ENCODE results near the gene SH3RF1.

Gene SH3RF1

GRCh38 chr4:169052594-169052945 is 218.2 kb downstream of the SH3RF1 start:
- H3K4me3 ChIP-seq (ENCODE audit: low read length in 2 of 2), result no peak overlapping the region
- no peak overlapping the region for H3K27ac ChIP-seq (ENCODE audit: low read depth in 2 of 2, low read length in 2 of 2)
- no peaks in the 10 kb centered on the region for H3K9me3 ChIP-seq (ENCODE audit: control insufficient read depth in 2 of 2, low read length in 2 of 2)
- H3K9ac ChIP-seq (ENCODE audit: low read depth in 1 of 2, low read length in 2 of 2), result no peak overlapping the region
- H3K27me3 ChIP-seq (ENCODE audit: control insufficient read depth in 2 of 2, insufficient read depth in 2 of 2, low read length in 2 of 2), result no peaks in the 10 kb centered on the region
- peaks cover 0 to 4% of the 10 kb centered on the region in 2 donors for H3K4me1 ChIP-seq (ENCODE audit: control insufficient read depth in 2 of 2, insufficient read depth in 2 of 2, low read length in 2 of 2)
- H3K36me3 ChIP-seq (ENCODE audit: control insufficient read depth in 2 of 2, insufficient read depth in 2 of 2, low read length in 2 of 2), result no peaks in the 10 kb centered on the region

GRCh38 chr4:169051761-169052593 is 218.8 kb downstream of the SH3RF1 start:
- Histone ChIP-seq H3K36me3 (ENCODE audit: control insufficient read depth in 2 of 2, insufficient read depth in 2 of 2, low read length in 2 of 2) (no peaks in the 10 kb centered on the region), H3K4me1 (ENCODE audit: control insufficient read depth in 2 of 2, insufficient read depth in 2 of 2, low read length in 2 of 2) (peaks cover 0 to 4% of the 10 kb centered on the region in 2 donors), H3K27ac (ENCODE audit: low read depth in 2 of 2, low read length in 2 of 2) (no peak overlapping the region), H3K27me3 (ENCODE audit: control insufficient read depth in 2 of 2, insufficient read depth in 2 of 2, low read length in 2 of 2) (no peaks in the 10 kb centered on the region), H3K9ac (ENCODE audit: low read depth in 1 of 2, low read length in 2 of 2) (no peak overlapping the region), H3K4me3 (ENCODE audit: low read length in 2 of 2) (no peak overlapping the region), H3K9me3 (ENCODE audit: control insufficient read depth in 2 of 2, low read length in 2 of 2) (no peaks in the 10 kb centered on the region)

- Histone ChIP-seq H3K27ac (ENCODE audit: low read depth in 2 of 2, low read length in 2 of 2) (no peak overlapping the region), H3K4me3 (ENCODE audit: low read length in 2 of 2) (no peak overlapping the region), H3K9ac (ENCODE audit: low read depth in 1 of 2, low read length in 2 of 2) (no peak overlapping the region), H3K27me3 (ENCODE audit: control insufficient read depth in 2 of 2, insufficient read depth in 2 of 2, low read length in 2 of 2) (no peaks in the 10 kb centered on the region), H3K4me1 (ENCODE audit: control insufficient read depth in 2 of 2, insufficient read depth in 2 of 2, low read length in 2 of 2) (peaks cover 0 to 4% of the 10 kb centered on the region in 2 donors), H3K36me3 (ENCODE audit: control insufficient read depth in 2 of 2, insufficient read depth in 2 of 2, low read length in 2 of 2) (no peaks in the 10 kb centered on the region), H3K9me3 (ENCODE audit: control insufficient read depth in 2 of 2, low read length in 2 of 2) (no peaks in the 10 kb centered on the region)
These were observed 219.6 kb downstream of the SH3RF1 start for GRCh38 chr4:169050881-169051760.

GRCh38 chr4:169050284-169050683 is 220.5 kb downstream of the SH3RF1 start:
- Histone ChIP-seq H3K9ac (ENCODE audit: low read depth in 1 of 2, low read length in 2 of 2) (no peak overlapping the region), H3K36me3 (ENCODE audit: control insufficient read depth in 2 of 2, insufficient read depth in 2 of 2, low read length in 2 of 2) (no peaks in the 10 kb centered on the region), H3K27ac (ENCODE audit: low read depth in 2 of 2, low read length in 2 of 2) (no peak overlapping the region), H3K4me3 (ENCODE audit: low read length in 2 of 2) (no peak overlapping the region), H3K4me1 (ENCODE audit: control insufficient read depth in 2 of 2, insufficient read depth in 2 of 2, low read length in 2 of 2) (peaks cover 0 to 4% of the 10 kb centered on the region in 2 donors), H3K27me3 (ENCODE audit: control insufficient read depth in 2 of 2, insufficient read depth in 2 of 2, low read length in 2 of 2) (no peaks in the 10 kb centered on the region), H3K9me3 (ENCODE audit: control insufficient read depth in 2 of 2, low read length in 2 of 2) (no peaks in the 10 kb centered on the region)

- Histone ChIP-seq H3K27me3 (ENCODE audit: control insufficient read depth in 2 of 2, insufficient read depth in 2 of 2, low read length in 2 of 2) (no peaks in the 10 kb centered on the region), H3K27ac (ENCODE audit: low read depth in 2 of 2, low read length in 2 of 2) (no peak overlapping the region), H3K4me1 (ENCODE audit: control insufficient read depth in 2 of 2, insufficient read depth in 2 of 2, low read length in 2 of 2) (no peaks in the 10 kb centered on the region), H3K9ac (ENCODE audit: low read depth in 1 of 2, low read length in 2 of 2) (no peak overlapping the region), H3K4me3 (ENCODE audit: low read length in 2 of 2) (no peak overlapping the region), H3K36me3 (ENCODE audit: control insufficient read depth in 2 of 2, insufficient read depth in 2 of 2, low read length in 2 of 2) (no peaks in the 10 kb centered on the region), H3K9me3 (ENCODE audit: control insufficient read depth in 2 of 2, low read length in 2 of 2) (no peaks in the 10 kb centered on the region)
These were observed 221.8 kb downstream of the SH3RF1 start for GRCh38 chr4:169048868-169049414.

GRCh38 chr4:169047956-169048355 is 222.8 kb downstream of the SH3RF1 start:
- Histone ChIP-seq H3K36me3 (ENCODE audit: control insufficient read depth in 2 of 2, insufficient read depth in 2 of 2, low read length in 2 of 2) (no peaks in the 10 kb centered on the region), H3K27me3 (ENCODE audit: control insufficient read depth in 2 of 2, insufficient read depth in 2 of 2, low read length in 2 of 2) (no peaks in the 10 kb centered on the region), H3K4me3 (ENCODE audit: low read length in 2 of 2) (no peak overlapping the region), H3K9me3 (ENCODE audit: control insufficient read depth in 2 of 2, low read length in 2 of 2) (no peaks in the 10 kb centered on the region), H3K9ac (ENCODE audit: low read depth in 1 of 2, low read length in 2 of 2) (no peak overlapping the region), H3K4me1 (ENCODE audit: control insufficient read depth in 2 of 2, insufficient read depth in 2 of 2, low read length in 2 of 2) (no peaks in the 10 kb centered on the region), H3K27ac (ENCODE audit: low read depth in 2 of 2, low read length in 2 of 2) (no peak overlapping the region)

GRCh38 chr4:169045862-169046584 is 224.7 kb downstream of the SH3RF1 start:
- peaks cover 0 to 2% of the 10 kb centered on the region in 2 donors for H3K4me1 ChIP-seq (ENCODE audit: control insufficient read depth in 2 of 2, insufficient read depth in 2 of 2, low read length in 2 of 2)
- no peaks in the 10 kb centered on the region for H3K36me3 ChIP-seq (ENCODE audit: control insufficient read depth in 2 of 2, insufficient read depth in 2 of 2, low read length in 2 of 2)
- no peak overlapping the region for H3K4me3 ChIP-seq (ENCODE audit: low read length in 2 of 2)
- H3K9ac ChIP-seq (ENCODE audit: low read depth in 1 of 2, low read length in 2 of 2), result no peak overlapping the region
- no peaks in the 10 kb centered on the region for H3K9me3 ChIP-seq (ENCODE audit: control insufficient read depth in 2 of 2, low read length in 2 of 2)
- no peak overlapping the region for H3K27ac ChIP-seq (ENCODE audit: low read depth in 2 of 2, low read length in 2 of 2)
- no peaks in the 10 kb centered on the region for H3K27me3 ChIP-seq (ENCODE audit: control insufficient read depth in 2 of 2, insufficient read depth in 2 of 2, low read length in 2 of 2)

GRCh38 chr4:169044714-169045447 is 225.9 kb downstream of the SH3RF1 start:
- H3K27ac ChIP-seq (ENCODE audit: low read depth in 2 of 2, low read length in 2 of 2), result no peak overlapping the region
- no peaks in the 10 kb centered on the region for H3K9me3 ChIP-seq (ENCODE audit: control insufficient read depth in 2 of 2, low read length in 2 of 2)
- no peak overlapping the region for H3K4me3 ChIP-seq (ENCODE audit: low read length in 2 of 2)
- H3K27me3 ChIP-seq (ENCODE audit: control insufficient read depth in 2 of 2, insufficient read depth in 2 of 2, low read length in 2 of 2), result no peaks in the 10 kb centered on the region
- H3K9ac ChIP-seq (ENCODE audit: low read depth in 1 of 2, low read length in 2 of 2), result no peak overlapping the region
- H3K36me3 ChIP-seq (ENCODE audit: control insufficient read depth in 2 of 2, insufficient read depth in 2 of 2, low read length in 2 of 2), result no peaks in the 10 kb centered on the region
- H3K4me1 ChIP-seq (ENCODE audit: control insufficient read depth in 2 of 2, insufficient read depth in 2 of 2, low read length in 2 of 2), result peaks cover 0 to 7% of the 10 kb centered on the region in 2 donors

Measured in mucosa of rectum (tissue), 2 donors.